CD4-positive, alpha-beta T cell treated with Interleukin-4 for 4 hours (primary cell): ENCODE data around the gene TSSK2.

ENCODE experiments used
- DNase-seq: peaks from one replicate; pipeline ENCODE4 v3.0.0-alpha.2; 2020

The TSSK2 gene

DNA sequence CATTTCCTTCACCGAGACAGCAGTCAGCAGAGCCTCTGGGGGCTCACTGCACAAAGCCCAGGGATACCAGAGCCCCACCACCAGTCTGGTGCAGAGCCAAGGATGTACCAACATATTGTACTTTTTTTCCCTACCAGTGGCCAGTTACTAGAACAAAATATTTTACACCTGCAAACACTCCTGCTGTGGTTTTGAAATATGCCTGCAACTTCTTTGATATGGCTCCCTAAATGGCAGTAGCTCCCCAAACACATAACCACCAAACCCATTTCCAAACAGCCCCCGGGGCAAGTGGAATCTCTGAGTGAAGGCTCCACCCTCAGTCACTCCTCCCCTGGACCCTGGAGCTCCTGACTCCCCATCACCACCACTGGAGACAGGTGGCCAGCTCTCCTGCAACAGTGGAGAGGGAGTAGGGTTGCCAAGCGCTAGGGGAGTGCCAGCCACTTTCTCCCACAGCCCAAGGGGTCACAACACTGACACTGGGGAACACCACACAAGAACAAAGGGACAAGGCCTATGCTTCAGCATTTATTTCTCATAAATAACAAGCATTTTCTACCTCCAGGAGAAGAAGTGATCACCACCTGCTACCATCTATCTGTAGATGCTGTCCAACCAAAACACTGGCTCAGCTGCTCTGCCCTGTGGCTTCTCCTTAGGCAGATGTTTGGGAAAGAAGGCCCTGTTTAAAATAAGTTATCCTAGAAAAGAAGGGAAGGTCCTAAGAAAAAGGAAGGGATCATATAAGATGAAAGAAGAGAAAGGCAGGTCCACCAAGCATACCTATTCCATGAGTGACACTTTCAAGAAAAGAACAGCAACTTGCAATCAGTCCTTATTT is 24.0 kb upstream of the TSSK2 start:
- no peak for DNase-seq

DNA sequence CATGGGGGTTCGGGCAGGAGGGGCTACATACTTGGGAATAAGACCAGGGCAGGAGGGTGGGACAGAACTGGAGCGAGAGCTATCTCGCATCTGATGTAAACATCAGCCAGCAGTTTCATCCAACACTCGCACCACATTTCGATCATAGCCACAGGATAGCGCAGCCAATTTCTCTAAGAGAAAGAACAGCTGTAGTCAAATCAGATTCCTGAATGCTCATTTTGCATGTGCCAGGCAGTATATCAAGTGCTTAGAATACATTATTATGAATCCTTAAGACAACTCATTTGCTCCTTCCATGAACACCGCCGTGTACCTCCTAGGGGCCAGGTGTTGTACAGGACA is 23.4 kb upstream of the TSSK2 start:
- no peak for DNase-seq

DNA sequence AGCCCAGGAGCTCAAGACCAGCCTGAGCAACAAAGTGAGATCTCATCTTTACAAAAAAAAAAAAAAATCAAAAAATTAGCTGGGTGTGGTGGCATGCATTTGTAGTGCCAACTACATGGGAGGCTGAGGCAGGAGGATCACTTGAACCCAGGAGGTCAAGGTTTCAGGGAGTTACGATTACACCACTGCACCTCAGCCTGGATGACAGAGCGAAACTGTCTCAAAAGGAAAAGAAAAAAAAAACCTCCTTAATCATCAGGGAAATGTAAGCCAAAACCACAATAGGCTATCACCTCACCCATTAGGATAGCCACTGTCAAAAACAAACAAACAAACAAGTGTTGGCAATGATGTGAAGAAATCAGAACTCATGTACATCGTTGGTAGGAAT is 22.3 kb upstream of the TSSK2 start:
- DNase-seq = no peak

DNA sequence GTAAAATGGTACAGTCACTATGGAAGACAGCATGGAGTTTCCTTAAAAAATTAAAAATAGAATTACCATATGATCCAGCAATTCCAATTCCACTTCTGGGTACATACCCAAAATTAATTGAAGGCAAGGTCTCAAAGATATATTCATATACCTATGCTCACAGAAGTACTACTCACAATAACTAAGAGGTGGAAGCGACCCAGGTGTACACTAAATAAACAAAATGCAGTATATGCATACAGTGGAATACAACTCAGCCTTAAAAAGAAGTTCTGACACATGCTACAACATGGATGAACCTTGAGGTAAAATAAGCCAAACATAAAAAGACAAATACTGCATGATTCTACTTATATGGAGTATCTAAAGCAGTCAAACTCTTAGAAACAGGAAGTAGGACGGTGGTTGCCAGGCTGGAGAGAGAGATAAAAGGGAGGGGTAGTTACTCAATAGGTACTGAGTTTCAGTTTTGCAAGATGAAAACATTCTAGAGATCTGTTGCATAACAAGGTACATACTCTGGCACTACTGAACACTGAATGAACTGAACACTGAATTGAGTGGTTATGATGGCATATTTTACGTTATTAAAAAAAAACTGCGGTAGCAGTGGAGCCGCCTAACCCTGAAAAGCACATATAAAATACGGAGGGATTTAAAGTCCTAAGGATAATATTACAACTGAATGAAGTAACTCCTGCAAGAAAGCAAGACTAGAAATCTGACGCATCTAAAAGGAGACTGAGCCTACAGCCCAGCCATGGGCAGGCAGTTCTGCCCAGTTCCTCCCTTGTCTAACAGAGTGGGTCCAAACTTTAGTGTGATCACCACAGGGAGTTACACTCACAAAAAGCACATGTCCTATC is 21.7 kb upstream of the TSSK2 start:
- DNase-seq = peak; percentile 84

DNA sequence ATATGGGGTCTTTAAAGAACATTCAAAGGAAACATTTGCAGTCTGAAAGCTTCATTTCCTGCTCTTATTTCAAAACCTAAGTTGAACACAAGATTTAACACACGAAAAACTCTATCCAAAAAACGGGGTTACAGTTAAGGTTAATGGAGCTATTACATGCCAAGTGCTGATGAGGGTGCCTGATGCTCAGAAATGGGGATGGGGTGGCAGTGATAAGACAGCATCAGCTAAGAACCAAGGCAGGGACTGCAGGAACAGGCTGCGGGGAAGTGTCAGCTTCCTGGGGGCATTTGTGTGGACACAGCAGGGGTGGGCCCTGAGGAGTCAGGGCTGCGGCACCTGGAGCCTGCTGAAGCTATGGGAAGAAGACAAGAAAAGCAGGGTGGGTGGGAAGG is 21.0 kb upstream of the TSSK2 start:
- no peak for DNase-seq

DNA sequence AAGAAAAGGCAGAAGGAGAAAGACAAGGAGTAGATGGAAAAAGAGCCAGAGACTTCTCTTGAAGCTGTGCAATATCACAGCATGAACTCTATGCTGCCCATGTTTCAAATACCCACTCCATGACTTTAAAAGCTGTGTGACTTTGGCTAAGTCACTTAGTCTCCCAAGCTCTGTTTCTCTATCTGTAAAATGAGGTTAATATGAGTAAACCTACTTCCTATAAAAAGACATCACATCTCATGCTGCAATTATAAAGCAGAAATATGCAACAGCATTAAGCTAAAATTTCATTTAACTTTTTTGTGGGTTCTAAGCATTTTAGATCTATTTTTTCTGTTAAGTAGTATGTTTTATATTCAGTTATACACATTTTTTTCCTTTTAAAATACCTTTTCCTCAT is 20.5 kb upstream of the TSSK2 start:
- no peak for DNase-seq

DNA sequence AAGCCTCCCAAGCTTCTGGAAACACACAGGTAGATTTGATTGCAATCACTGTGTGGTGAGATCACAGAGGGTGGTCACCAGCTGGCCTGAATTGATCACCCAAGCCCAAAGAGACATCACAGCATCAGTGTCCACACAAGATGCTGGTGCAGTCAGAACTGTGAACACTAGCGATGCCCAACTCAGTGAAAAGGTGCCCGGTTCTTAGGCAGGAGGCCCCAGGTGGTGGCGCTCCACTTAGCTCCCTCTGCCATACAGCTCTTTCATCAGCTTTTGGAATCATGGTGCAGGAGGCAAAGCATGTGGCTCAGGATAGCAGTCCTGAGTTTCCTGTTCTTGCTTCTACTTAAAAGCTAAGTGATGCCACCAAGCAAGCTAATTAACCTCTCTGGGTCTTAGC is 20.0 kb upstream of the TSSK2 start:
- no peak for DNase-seq

DNA sequence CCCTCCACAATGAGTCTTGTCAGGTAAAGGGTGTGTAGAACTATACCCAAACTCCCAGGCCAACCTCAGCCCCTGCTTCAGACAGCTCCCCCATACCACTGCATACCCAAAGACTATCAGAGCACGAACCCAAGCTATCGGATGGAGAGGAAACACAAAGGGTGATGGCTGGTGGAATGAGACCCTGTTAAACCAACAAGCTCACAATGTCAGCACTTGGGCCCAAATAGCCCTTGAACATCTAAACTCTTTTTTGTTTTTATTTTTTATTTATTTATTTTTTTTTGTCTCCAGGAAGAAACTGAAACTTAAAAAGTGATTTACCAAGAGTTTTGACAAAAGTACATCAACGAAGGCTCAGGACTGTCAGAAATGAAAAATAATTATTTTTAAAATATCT is 19.5 kb upstream of the TSSK2 start:
- DNase-seq = no peak

DNA sequence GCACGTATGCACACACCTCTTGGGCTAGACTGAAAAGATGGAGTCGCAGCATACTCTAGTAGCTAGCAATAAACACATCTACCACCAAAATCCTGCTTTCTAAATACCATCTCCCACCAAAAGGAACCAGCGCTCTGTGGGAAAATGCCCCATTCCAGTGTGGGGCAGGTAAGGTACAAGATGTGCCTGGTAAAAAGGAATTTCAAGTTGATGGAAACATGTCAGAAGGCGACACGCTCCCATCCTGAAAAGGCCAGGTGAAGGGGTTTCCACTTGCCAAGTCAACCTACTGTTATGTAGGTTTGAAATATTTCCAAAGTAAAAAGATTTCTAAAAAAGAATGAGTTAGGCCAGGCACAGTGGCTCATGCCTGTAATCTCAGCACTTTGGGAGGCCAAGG is 17.7 kb upstream of the TSSK2 start:
- no peak for DNase-seq

DNA sequence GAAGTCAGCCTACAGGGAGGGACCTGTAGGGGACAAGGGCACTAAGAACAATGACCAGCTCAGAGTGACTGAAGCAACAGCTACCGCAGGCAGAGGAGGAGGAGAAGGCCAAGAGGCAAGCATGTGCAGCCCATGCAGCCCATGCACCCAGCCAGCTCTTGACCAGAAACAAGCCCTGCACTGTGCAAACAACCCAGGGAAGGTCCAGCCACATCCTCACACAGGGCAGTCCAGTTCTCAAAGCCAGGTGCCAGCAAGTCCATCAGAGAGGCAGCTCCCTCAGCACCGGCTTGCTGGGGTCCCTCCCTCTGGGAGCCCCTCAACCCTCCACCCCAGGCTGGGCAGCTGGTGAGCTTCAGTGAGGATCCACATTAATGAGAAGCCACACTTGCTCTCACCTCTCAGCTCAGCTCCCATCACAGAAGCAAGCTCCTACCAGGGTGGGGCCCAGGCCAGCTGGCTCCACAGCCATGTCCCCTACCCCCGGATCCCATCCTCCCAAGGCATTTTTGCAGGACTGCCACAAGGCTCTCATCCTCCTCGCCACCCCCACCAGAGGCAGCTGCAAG is 16.0 kb upstream of the TSSK2 start:
- no peak for DNase-seq

DNA sequence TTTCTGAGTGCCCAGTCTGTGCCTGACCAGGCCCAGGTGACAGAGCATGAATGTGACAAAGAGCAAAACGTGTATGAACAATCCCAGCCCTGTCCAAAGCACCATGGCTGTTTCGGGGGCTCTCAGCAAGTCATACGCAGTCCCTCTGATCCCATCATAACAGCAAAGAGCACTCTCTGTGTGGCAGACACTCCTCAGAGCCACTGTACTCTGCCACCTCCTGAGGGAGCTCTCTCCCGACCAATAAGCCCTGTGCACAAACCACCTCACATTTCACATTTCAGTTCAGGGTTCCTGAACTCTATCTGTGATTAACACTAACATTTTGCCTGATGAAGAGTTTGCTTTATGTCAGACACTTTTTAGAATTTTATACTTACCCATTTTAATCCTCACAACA is 15.5 kb upstream of the TSSK2 start:
- peak; percentile 24 for DNase-seq

DNA sequence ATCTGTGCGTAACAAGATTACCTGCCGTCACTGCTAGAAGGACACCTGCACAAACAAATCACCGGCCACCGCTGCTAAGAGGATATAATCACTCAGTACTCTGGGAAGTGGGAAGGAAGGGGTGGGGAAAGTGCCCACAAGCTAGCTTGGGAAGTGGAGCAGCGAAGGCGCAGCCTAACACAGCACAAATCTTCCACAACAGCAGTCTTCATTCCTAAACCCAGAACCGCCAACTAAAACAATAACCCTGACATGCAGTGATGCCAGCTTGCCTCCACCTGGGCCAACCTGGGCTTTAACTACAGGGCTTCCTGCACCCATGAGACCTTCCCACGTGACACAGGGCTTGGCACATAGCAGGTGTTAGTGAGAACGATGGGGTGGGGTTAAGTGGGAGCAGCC is 14.0 kb upstream of the TSSK2 start:
- no peak for DNase-seq

DNA sequence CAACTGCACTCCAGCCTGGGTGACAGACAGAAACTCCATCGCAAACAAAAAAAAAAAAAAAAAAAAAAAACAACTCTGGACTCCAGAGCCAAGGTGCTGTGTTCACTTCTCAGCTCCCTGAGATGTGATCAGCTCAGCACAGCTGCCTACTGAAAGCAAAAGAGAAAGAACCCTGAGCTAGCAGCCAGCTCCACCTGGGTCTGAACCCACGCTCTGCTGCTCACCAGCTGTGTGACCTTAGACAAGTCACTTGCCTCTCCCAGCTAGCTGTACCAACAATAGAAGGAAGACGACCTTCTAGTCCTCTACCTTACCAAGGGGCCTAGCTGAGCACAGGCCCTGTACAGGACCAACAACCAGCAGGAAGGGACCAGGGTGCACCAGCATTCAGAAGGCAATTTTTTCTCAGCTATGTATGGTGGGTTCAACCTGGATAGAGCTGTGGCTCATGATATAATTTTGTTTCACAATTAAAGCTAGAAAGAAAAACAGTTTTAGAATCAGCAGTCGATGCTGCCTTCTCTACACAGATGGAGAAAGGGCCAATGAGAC is 12.7 kb upstream of the TSSK2 start:
- DNase-seq = peak; percentile 6

DNA sequence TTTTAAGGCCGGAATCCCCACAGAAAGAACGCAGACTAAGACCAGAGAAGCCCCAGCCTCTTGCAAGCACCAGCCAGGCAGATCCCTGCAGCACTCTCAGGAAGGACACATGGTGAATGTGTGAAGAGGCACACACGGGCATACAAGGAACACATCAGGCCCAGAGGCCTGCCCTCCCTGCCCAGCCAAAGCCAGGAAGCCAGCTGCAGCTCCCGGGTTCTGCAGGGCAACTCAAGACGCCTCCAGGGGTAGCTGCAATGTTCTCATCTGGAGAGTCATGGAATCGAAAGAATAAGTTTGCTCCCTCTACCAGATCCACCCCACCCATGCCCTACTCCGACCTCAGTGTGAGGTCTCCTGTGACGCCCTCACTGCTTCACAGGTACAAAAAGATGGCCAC is 11.2 kb upstream of the TSSK2 start:
- DNase-seq = no peak

DNA sequence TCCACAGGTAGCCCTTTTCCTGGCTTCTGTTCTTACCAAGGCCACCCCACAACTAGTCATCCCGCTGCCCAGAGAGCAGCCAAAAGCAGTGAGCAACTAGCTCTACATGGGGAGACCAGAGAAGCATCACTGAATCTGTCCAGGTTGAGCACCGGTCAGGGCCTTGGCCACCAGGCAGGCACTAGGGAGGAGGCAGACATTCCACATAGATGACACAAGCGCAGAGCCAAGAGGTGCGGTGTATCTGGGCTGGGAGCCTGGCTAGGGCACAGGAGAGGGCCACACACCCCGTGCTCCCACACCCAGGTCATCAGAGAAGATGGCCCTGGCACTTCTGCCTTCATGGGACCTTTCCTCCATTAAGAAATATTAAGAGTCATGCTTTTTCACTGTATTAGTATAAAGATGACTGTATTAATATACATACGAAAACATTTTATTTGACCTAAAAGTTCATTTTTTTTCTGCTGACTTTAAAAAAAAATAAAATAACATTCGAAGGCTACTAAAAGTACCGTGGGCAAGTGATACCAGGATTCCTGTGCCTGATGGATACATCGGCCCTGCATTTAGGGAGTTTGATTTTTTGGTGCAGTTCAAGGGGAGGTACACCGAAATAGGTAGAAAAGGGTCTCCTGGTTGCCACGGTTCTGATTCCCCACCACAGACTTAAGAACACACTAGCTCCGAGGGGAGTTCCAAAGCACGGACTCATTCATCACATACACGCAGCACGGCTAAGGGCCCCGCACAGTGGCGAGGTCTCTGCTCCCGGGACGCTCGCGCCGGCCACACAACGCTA is 10.1 kb upstream of the TSSK2 start:
- DNase-seq = peak; percentile 16

DNA sequence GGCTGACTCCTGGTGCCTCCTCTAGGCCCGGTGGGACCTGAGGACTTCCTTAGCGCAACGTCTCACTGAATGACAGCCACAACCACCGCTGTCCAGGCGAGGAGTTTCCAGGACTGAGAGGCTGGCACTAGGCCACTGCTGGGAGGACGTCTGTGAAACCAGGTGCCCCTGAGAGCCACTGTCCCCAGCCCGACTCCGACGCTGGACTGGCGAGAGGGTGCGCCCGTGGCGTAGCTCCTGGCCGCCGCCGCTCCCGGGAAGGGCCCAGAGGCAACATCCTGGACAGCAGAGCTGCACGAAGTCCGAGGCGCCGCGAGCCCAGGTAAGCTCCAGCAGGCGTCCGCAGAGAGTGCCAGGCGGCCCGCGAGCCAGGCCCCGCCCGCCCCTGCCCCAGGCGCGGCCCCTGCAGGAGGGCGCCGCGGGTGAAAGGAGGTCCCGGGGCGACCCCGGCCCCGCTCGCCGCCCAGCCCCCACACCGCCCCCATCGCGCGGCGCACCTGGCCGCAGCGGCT is 9.4 kb upstream of the TSSK2 start:
- DNase-seq = no peak

DNA sequence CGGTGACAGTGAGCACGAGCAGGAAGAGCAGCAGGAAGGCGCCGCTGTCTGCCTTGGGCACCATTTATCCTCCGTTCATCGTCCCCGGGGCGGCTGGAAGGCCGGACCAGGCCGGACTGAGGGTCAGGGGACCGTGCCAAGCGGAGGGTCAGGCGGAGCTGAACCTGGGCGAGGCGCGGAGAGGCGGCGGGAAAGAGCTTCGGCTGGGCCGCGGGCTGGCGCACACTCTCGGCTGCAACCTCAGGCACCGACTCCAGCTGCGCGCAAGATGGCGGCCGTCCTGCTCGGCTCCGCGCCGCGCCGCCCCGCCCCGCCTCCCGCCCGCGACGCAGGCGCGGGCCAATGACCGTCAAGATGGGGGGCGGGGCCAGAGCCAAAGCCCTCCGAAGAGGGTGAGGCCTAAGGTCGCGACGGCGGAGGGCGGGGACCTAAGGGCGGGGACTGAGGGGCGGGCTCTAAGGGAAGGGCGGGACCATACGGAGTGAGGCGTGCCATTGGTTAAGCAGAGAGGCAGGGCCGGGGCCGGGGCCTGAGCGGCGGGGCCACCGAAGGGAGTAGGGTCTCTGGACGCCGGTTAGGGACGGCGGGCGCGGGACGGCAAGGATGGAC is 8.9 kb upstream of the TSSK2 start, which contains the start of gene DGCR2:
TSS of gene DGCR2 (minus strand) at position 270 of the 609 bp plus-strand sequence. CDS start at position 64, 206 bp downstream.
- DNase-seq = peak; percentile 93

DNA sequence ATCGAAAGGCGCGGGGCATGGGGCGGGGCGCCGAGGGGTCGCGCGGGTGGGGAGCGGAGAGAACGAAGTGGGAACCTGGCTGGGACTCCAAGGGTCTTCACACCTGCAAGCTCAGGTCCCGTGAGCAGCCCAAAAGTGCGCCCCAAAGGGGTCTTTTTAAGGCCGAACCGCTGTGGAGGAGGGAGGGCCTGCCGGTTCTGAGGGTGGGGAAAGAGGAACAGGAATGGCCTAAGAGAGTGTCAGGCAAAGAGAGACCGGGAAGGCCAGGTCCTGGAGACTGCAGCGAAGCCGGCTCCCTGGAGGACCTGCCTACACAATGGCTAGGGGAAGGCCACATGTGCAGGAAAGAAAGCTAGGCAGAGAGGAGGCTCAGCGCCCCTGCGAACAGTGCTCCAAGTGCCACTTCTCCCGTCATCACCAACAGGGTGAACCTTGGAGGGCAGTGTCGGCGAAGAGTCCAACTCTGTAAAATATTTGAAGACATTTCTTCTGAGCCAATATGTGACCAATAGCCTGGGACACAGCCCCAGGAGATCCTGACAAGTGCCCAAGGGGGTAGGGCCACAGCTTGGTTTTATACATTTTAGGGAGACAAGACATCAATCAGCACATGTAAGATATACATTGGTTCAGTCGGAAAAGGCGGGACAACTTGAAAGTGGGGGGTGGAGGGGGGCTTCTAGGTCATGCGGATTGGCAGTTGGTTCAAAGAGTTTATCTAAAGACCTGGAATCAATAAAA is 8.2 kb upstream of the TSSK2 start:
- no peak for DNase-seq

DNA sequence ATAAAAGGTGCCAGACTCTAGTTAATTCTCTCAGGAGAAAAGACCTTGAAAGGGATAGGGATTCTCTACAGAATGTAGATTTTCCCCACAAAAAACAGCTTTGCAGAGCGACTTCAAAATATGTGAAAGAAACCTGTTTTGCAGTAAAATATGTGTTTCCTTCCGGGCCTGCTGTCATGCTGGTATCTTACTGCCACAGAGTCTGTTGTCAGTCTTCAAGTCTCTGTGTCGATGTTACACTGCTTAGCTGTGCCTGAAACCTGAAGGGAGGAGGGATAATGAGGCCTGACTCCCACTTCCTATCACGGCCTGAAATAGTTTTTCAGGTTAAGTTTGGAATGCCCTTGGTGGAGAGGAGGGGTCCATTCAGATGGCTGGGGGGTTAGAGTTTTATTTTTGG is 7.2 kb upstream of the TSSK2 start:
- DNase-seq = no peak

DNA sequence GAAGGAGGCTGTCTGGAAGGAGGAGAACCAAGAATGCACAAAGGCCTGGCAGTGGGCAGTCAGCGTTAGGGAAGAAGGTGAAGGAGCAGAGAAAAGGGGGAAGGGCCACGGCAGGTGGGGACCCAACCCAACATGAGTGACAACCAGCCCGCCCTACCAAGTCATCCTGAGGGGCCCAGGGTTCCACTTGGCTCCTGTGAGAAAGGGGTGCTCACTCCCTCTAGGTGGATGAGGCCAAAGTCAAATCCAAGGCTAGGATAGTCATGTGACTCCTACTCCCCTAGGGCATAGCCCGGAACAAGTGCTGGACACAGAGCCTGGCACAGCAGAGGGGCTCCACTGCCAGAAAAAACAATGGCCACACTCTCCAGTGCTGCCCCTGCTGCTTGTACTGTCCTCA is 6.7 kb upstream of the TSSK2 start:
- DNase-seq = no peak

DNA sequence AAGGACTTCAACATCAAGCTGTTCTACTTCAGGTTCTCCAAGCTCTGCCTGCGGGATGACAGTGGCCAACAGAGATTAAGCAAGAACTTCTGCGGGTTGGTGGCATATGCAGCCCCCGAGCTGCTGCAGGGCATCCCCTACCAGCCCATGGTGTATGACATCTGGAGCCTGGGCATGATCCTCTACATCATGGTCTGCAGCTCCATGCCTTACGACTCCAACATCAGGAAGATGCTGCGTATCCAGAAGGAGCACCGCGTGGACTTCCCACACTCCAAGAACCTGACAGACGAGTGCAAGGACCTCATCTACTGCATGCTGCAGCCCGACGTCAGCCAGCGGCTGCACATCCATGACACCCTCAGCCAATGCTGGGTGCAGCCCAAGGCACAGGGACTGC is 6.1 kb upstream of the TSSK2 start:
- no peak for DNase-seq
